ENCODE data around the gene MCM5. TPM values are rescaled to one million over a fixed set of nuclear protein-coding genes. Genes with fewer than 3 reads are reported as not detected.

Gene MCM5
- total and polyA plus RNA-seq, 4 donors: 6.7 to 104 (median 8.8) TPM

DNA sequence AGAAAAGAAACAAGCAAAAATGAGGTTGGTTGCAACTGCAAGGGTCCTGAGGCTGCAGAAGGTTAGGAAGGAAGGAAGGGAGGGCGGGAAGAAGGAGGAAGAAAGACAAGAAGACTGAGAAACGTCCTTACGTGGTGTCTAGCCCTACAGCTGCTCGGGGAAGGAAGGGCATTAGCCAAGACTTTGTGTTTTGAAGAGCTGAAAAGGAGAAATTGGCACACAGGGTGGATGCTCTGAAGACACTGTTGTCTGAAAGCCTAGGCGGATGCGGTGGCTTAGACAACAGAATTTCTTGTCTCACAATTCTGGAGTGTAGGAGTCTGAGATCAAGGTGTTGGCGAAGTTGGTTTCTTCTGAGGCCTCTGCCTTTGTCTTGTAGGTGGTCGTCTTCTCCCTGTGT is 60.7 kb downstream of the MCM5 start:
- Histone ChIP-seq H3K4me3 (ENCODE audit: low read depth in 1 of 3, low read length in 3 of 3) (no peak overlapping the region), H3K36me3 (ENCODE audit: control insufficient read depth in 4 of 4, insufficient read depth in 3 of 4, low read depth in 1 of 4, low read length in 3 of 4) (no peaks in the 10 kb centered on the region), H3K9ac (ENCODE audit: low read depth in 1 of 2, low read length in 2 of 2) (no peak overlapping the region), H3K27ac (ENCODE audit: low read depth in 1 of 2, low read length in 2 of 2) (no peak overlapping the region), H3K9me3 (ENCODE audit: control insufficient read depth in 4 of 4, low read length in 3 of 4) (no peaks in the 10 kb centered on the region), H3K4me1 (ENCODE audit: control insufficient read depth in 4 of 4, insufficient read depth in 4 of 4, low read length in 3 of 4) (no peaks in the 10 kb centered on the region), H3K27me3 (ENCODE audit: control insufficient read depth in 4 of 4, insufficient read depth in 4 of 4, low read length in 3 of 4) (no peaks in the 10 kb centered on the region)
- TF ChIP-seq, protein P1, sequence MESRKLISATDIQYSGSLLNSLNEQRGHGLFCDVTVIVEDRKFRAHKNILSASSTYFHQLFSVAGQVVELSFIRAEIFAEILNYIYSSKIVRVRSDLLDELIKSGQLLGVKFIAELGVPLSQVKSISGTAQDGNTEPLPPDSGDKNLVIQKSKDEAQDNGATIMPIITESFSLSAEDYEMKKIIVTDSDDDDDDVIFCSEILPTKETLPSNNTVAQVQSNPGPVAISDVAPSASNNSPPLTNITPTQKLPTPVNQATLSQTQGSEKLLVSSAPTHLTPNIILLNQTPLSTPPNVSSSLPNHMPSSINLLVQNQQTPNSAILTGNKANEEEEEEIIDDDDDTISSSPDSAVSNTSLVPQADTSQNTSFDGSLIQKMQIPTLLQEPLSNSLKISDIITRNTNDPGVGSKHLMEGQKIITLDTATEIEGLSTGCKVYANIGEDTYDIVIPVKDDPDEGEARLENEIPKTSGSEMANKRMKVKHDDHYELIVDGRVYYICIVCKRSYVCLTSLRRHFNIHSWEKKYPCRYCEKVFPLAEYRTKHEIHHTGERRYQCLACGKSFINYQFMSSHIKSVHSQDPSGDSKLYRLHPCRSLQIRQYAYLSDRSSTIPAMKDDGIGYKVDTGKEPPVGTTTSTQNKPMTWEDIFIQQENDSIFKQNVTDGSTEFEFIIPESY (IDR thresholded peaks at IDR 0.05): no peak
- TF ChIP-seq CTCF (IDR thresholded peaks at IDR 0.05; ENCODE audit: low read depth, low read length, missing input control) (no peak), RAD21 (IDR thresholded peaks at IDR 0.05) (no peak), SP1 (IDR thresholded peaks at IDR 0.05) (no peak)
- DNase-seq (ENCODE audit: low spot score): no peak
- 84% methylated on average over 8 of the region's 8 CpGs for WGBS

- H3K27me3 ChIP-seq (ENCODE audit: control insufficient read depth in 4 of 4, insufficient read depth in 4 of 4, low read length in 3 of 4): no peaks in the 10 kb centered on the region
- H3K4me1 ChIP-seq (ENCODE audit: control insufficient read depth in 4 of 4, insufficient read depth in 4 of 4, low read length in 3 of 4): no peaks in the 10 kb centered on the region
- no peaks in the 10 kb centered on the region for H3K9me3 ChIP-seq (ENCODE audit: control insufficient read depth in 4 of 4, low read length in 3 of 4)
- WGBS: 89% methylated on average over 9 of the region's 9 CpGs
- no peak overlapping the region for H3K9ac ChIP-seq (ENCODE audit: low read depth in 1 of 2, low read length in 2 of 2)
- TF ChIP-seq SP1 (IDR thresholded peaks at IDR 0.05): no peak
- no peaks in the 10 kb centered on the region for H3K36me3 ChIP-seq (ENCODE audit: control insufficient read depth in 4 of 4, insufficient read depth in 3 of 4, low read depth in 1 of 4, low read length in 3 of 4)
- H3K4me3 ChIP-seq (ENCODE audit: low read depth in 1 of 3, low read length in 3 of 3): no peak overlapping the region
- H3K27ac ChIP-seq (ENCODE audit: low read depth in 1 of 2, low read length in 2 of 2): no peak overlapping the region
- no peak for DNase-seq (ENCODE audit: low spot score)
Measured at GRCh38 chr22:35462498-35463230, 62.7 kb downstream of the MCM5 start.

DNA sequence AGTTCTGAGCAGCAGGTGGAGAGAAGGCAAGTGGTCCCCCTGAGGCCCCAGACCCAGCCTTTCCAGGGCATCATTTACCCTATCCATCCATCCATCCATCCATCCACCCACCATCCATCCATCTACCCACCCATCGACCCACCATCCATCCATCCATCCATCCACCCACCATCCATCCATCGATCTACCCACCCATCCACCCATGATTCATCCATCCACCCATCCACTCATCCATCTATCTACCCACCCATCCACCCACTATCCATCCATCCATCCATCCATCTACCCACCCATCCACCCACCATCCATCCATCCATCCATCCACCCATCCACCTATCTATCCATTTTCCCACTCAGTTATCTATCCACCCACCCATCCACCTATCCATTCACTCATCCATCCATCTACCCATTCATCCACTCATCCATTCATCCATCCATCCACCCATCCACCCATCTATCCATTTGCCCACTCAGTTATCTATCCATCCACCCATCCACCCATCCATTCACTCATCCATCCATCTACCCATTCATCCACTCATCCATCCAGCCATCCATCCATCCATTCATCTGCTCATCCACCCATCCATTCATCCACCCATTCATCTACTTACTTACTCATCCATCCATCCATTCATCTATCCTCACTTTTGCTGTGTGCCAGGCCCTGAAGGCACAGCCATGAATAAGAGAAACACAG is 63.4 kb downstream of the MCM5 start:
- no peaks in the 10 kb centered on the region for H3K4me1 ChIP-seq (ENCODE audit: control insufficient read depth in 4 of 4, insufficient read depth in 4 of 4, low read length in 3 of 4)
- 94% methylated on average over 2 of the region's 2 CpGs for WGBS
- no peak for DNase-seq (ENCODE audit: low spot score)
- no peak overlapping the region for H3K27ac ChIP-seq (ENCODE audit: low read depth in 1 of 2, low read length in 2 of 2)
- H3K9ac ChIP-seq (ENCODE audit: low read depth in 1 of 2, low read length in 2 of 2): no peak overlapping the region
- no peaks in the 10 kb centered on the region for H3K9me3 ChIP-seq (ENCODE audit: control insufficient read depth in 4 of 4, low read length in 3 of 4)
- H3K4me3 ChIP-seq (ENCODE audit: low read depth in 1 of 3, low read length in 3 of 3): no peak overlapping the region
- no peaks in the 10 kb centered on the region for H3K36me3 ChIP-seq (ENCODE audit: control insufficient read depth in 4 of 4, insufficient read depth in 3 of 4, low read depth in 1 of 4, low read length in 3 of 4)
- H3K27me3 ChIP-seq (ENCODE audit: control insufficient read depth in 4 of 4, insufficient read depth in 4 of 4, low read length in 3 of 4): no peaks in the 10 kb centered on the region
- TF ChIP-seq HNF4G (IDR thresholded peaks at IDR 0.05) (no peak), RXRA (IDR thresholded peaks at IDR 0.05) (no peak), FOXA1 (IDR thresholded peaks at IDR 0.05) (no peak), JUND (IDR thresholded peaks at IDR 0.05) (no peak), NR2F2 (IDR thresholded peaks at IDR 0.05) (no peak), CTCF (IDR thresholded peaks at IDR 0.05; ENCODE audit: low read depth, low read length, missing input control) (no peak), YY1 (IDR thresholded peaks at IDR 0.05) (no peak), RAD21 (IDR thresholded peaks at IDR 0.05) (no peak), FOXA2 (IDR thresholded peaks at IDR 0.05) (no peak), SP1 (IDR thresholded peaks at IDR 0.05) (no peak)
- TF ChIP-seq, protein P2, sequence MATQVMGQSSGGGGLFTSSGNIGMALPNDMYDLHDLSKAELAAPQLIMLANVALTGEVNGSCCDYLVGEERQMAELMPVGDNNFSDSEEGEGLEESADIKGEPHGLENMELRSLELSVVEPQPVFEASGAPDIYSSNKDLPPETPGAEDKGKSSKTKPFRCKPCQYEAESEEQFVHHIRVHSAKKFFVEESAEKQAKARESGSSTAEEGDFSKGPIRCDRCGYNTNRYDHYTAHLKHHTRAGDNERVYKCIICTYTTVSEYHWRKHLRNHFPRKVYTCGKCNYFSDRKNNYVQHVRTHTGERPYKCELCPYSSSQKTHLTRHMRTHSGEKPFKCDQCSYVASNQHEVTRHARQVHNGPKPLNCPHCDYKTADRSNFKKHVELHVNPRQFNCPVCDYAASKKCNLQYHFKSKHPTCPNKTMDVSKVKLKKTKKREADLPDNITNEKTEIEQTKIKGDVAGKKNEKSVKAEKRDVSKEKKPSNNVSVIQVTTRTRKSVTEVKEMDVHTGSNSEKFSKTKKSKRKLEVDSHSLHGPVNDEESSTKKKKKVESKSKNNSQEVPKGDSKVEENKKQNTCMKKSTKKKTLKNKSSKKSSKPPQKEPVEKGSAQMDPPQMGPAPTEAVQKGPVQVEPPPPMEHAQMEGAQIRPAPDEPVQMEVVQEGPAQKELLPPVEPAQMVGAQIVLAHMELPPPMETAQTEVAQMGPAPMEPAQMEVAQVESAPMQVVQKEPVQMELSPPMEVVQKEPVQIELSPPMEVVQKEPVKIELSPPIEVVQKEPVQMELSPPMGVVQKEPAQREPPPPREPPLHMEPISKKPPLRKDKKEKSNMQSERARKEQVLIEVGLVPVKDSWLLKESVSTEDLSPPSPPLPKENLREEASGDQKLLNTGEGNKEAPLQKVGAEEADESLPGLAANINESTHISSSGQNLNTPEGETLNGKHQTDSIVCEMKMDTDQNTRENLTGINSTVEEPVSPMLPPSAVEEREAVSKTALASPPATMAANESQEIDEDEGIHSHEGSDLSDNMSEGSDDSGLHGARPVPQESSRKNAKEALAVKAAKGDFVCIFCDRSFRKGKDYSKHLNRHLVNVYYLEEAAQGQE (IDR thresholded peaks at IDR 0.05): no peak
- TF ChIP-seq, protein P3, sequence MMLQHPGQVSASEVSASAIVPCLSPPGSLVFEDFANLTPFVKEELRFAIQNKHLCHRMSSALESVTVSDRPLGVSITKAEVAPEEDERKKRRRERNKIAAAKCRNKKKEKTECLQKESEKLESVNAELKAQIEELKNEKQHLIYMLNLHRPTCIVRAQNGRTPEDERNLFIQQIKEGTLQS (IDR thresholded peaks at IDR 0.05): no peak
- TF ChIP-seq, protein P1 (IDR thresholded peaks at IDR 0.05): no peak

Measured in liver (tissue), 9 donors.